Prostate gland (tissue), 2 donors: ENCODE data around the gene PHPT1.

Experiments
- POLR2A ChIP-seq: fragments of 450-650 bp; IDR thresholded peaks from one replicate; pipeline ENCODE4 v1.6.1; 2016; ENCODE audit warnings: antibody characterized with exemption, mild to moderate bottlenecking
- TF ChIP-seq, protein P1 (sequence below), 4 experiments: fragments of 200-600 bp in 2 of 4; fragments of 450-650 bp in 2 of 4; sonication (generic) in 2 of 4; IDR thresholded peaks; 1 replicate in 3 of 4; 2 replicates in 1 of 4; pipeline ENCODE4 v1.5.1; 2016 to 2019; ENCODE audit warnings: antibody characterized with exemption in 4 of 4, mild to moderate bottlenecking in 2 of 4, moderate library complexity in 2 of 4

DNA sequence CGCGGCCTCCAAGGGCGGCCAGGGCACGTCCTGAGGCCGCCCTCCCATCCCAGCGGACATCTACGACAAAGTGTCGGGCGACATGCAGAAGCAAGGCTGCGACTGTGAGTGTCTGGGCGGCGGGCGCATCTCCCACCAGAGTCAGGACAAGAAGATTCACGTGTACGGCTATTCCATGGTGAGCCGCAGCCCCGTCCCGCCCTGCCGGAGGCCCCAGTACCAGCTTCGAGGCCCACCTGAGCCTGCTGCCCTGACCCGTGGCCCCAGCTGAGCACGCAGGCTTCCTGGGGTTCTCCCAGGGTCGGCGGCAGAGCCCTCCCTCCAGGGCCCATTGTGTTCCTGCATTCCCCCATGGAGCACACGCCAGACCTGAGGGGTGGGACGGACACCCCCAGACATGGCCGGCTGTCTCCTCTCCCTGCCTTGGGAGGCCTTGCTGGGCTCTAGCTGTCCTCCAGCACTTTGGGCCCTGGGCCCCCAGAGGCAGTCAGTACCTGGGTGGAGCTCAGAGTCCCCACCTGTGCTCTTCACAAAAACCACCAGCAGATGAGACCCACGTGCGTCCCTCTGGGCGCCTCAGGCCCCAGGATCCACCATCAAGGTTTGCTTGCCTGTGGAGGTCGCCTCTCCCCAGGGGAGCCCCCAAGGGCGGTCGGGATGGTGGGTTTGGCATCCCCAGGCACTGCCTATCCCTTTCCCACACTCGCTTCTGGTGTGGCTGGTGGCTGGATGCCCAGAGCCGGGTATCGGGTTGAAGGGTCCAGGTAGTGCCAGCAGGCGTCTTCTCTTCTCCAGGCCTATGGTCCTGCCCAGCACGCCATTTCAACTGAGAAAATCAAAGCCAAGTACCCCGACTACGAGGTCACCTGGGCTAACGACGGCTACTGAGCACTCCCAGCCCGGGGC, 1.0 kb downstream of the PHPT1 start:
- no peak for TF ChIP-seq POLR2A
- TF ChIP-seq, protein P1, sequence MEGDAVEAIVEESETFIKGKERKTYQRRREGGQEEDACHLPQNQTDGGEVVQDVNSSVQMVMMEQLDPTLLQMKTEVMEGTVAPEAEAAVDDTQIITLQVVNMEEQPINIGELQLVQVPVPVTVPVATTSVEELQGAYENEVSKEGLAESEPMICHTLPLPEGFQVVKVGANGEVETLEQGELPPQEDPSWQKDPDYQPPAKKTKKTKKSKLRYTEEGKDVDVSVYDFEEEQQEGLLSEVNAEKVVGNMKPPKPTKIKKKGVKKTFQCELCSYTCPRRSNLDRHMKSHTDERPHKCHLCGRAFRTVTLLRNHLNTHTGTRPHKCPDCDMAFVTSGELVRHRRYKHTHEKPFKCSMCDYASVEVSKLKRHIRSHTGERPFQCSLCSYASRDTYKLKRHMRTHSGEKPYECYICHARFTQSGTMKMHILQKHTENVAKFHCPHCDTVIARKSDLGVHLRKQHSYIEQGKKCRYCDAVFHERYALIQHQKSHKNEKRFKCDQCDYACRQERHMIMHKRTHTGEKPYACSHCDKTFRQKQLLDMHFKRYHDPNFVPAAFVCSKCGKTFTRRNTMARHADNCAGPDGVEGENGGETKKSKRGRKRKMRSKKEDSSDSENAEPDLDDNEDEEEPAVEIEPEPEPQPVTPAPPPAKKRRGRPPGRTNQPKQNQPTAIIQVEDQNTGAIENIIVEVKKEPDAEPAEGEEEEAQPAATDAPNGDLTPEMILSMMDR (IDR thresholded peaks at IDR 0.05), result no peak
